Heart left ventricle (tissue), 13 donors: Measurements from ENCODE around the gene SBNO2.

Experiments used
- CTCF ChIP-seq, 12 donors: fragments of 200-600 bp; sonication (generic) in 4 of 12; IDR thresholded peaks; one replicate each; pipeline versions ENCODE4 v1.5.0 to v1.8.0; 2018 to 2022; ENCODE audit warnings: antibody characterized with exemption in 12 of 12, mild to moderate bottlenecking in 5 of 12
- POLR2A ChIP-seq, 2 donors: fragments of 450-650 bp; IDR thresholded peaks; one replicate each; pipeline ENCODE4 v1.6.1; 2017; ENCODE audit warnings: antibody characterized with exemption in 2 of 2, mild to moderate bottlenecking in 2 of 2, moderate library complexity in 2 of 2
- donor health status: ischemic (EF 13 %, LVEDD 7.1; RV severe dilation, severe dysfunction).
- donor health status: DM: no; HTN: yes; CAD: no.
- donor health status: DM: no; HTN: no; CAD: no.
- donor health status: ischemic (EF 25% LVEDD 6.9; RV normal size, moderate dysfunction).
- donor health status: ischemic (EF 25% LVEDD 5.7; RV mildly dilated, moderate dysfunction).
- donor health status: ischemic (EF 35%, LVEDD 5.7; RV mildly dilated, moderate dysfunction).
- donor health status: nonischemic (EF 11% LVEDD 7.7; RV severe dilation, severe dysfunction).
- donor health status: DM: yes; HTN: yes; CAD: no.
- donor health status: PGD.
- donor health status: ischemic (EF 29% LVEDD 5.4; RV normal size, mild dysfunction).
- donor health status: nonischemic (EF 23%, LVEDD 6.1; RV moderate dilation, normal function).

DNA sequence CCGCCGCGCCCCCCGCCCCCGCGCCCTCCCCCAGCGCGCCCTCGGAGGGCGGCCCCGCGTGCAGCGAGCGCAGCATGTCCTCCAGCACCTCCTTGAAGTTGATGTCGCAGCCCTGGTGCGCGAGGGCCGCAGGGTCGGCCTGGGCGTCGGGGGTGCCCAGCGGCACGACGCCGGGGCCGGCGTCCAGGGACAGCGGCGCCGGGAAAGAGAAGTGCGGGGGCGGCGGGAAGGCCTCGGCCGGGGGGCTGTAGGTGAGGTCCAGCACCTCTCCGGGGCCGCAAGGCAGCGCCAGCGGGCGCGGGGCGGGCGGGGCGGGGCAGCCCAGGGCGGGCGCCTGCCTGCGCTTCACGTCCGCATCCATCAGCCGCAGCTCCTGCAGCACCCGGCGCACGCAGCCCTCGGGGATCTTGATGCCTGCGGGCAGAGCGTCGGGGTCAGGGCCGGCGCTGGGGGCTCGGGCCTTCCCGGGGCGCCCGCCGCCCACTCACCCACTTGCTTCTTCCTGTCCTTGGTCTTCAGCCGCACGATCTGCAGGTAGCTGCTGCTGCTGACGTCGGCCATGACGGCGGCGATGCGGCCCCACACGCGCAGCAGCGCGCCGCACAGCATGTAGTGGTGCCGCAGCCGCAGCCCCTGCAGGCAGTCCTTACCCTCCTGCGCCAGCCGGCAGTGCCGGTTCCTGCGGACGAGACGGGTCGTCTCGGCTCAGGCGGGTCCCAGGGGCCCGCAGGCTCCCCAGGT, 65.6 kb downstream of the SBNO2 start:
- no peak for TF ChIP-seq CTCF (IDR thresholded peaks at IDR 0.05)
- TF ChIP-seq POLR2A (IDR thresholded peaks at IDR 0.05), result no peak
